HEK293 (cell line): ENCODE results near the gene COX18.

Experiments used
- CTCF ChIA-PET: fragments of 350-600 bp; formaldehyde crosslinking; extraction: SDS; loops from one replicate; lab custom pipeline; 2021; ENCODE audit warnings: antibody characterized with exemption; lab: Yijun Ruan, JAX
- POLR2A ChIA-PET: fragments of 300-600 bp; formaldehyde crosslinking; extraction: SDS; loops from one replicate; lab custom pipeline; 2020; ENCODE audit warnings: antibody characterized with exemption, inconsistent platforms; lab: Yijun Ruan, JAX
- H3K27ac ChIP-seq: fragments of 200-500 bp; sonication (Bioruptor generic); 2 replicates; pipeline ENCODE4 v1.5.1; 2014; ENCODE audit warnings: low read depth, low read length, control low read depth, inconsistent platforms; ENCODE audit errors: extremely low read depth
- H3K36me3 ChIP-seq, 2 experiments: fragments of 200-500 bp in 1 of 2; sonication (Bioruptor generic) in 1 of 2; 1 replicate in 1 of 2; 2 replicates in 1 of 2; pipeline ENCODE4 v1.5.1; 2014 to 2017; ENCODE audit warnings: inconsistent platforms in 2 of 2, low read length in 2 of 2; ENCODE audit not compliant: control insufficient read depth in 2 of 2, insufficient read depth in 1 of 2
- H3K4me1 ChIP-seq: fragments of 200-500 bp; sonication (Bioruptor generic); 2 replicates; pipeline ENCODE4 v1.5.1; 2014; ENCODE audit warnings: mild to moderate bottlenecking, low read length, inconsistent platforms; ENCODE audit not compliant: control insufficient read depth, insufficient read depth
- H3K4me3 ChIP-seq: 2 replicates; pipeline ENCODE4 v1.5.1; 2011; ENCODE audit warnings: low read depth, mild to moderate bottlenecking, control low read depth, low read length, moderate library complexity
- H3K9me3 ChIP-seq: fragments of 200-500 bp; sonication (Bioruptor generic); 2 replicates; pipeline ENCODE4 v1.5.1; 2014; ENCODE audit warnings: low read depth, low read length, inconsistent platforms; ENCODE audit not compliant: control insufficient read depth, insufficient read depth
- BCL11B ChIP-seq: fragments of 450-650 bp; formaldehyde crosslinking; IDR thresholded peaks from 2 replicates; pipeline ENCODE4 v1.5.1; 2016; ENCODE audit warnings: low read depth, missing biosample characterization, missing genetic modification characterization
- FEZF1 ChIP-seq: fragments of 450-650 bp; formaldehyde crosslinking; IDR thresholded peaks from 2 replicates; pipeline ENCODE4 v1.5.1; 2016; ENCODE audit warnings: missing biosample characterization, missing genetic modification characterization
- IKZF3 ChIP-seq: fragments of 450-650 bp; IDR thresholded peaks from 2 replicates; pipeline ENCODE4 v1.5.0; 2018; ENCODE audit warnings: missing biosample characterization, mild to moderate bottlenecking, missing genetic modification characterization, moderate library complexity
- KLF16 ChIP-seq: fragments of 450-650 bp; formaldehyde crosslinking; IDR thresholded peaks from 2 replicates; pipeline ENCODE4 v1.5.1; 2017; ENCODE audit warnings: missing biosample characterization, missing genetic modification characterization
- KLF8 ChIP-seq: fragments of 450-650 bp; formaldehyde crosslinking; IDR thresholded peaks from 2 replicates; pipeline ENCODE4 v1.5.1; 2016; ENCODE audit warnings: missing biosample characterization, missing genetic modification characterization
- SALL2 ChIP-seq: fragments of 450-650 bp; formaldehyde crosslinking; IDR thresholded peaks from 2 replicates; pipeline ENCODE4 v1.5.0; 2017; ENCODE audit warnings: missing biosample characterization, mild to moderate bottlenecking, missing genetic modification characterization, borderline replicate concordance
- ZBTB17 ChIP-seq: fragments of 450-650 bp; formaldehyde crosslinking; IDR thresholded peaks from 2 replicates; pipeline ENCODE4 v1.5.1; 2016; ENCODE audit warnings: missing biosample characterization, missing genetic modification characterization
- ZNF140 ChIP-seq: fragments of 450-650 bp; formaldehyde crosslinking; IDR thresholded peaks from 2 replicates; pipeline ENCODE4 v1.5.1; 2016; ENCODE audit warnings: missing biosample characterization, missing genetic modification characterization
- ZNF423 ChIP-seq: fragments of 450-650 bp; formaldehyde crosslinking; IDR thresholded peaks from 2 replicates; pipeline ENCODE4 v1.5.1; 2016; ENCODE audit warnings: missing biosample characterization, missing genetic modification characterization
- ZNF518A ChIP-seq: fragments of 450-650 bp; formaldehyde crosslinking; conservative IDR thresholded peaks from 2 replicates; pipeline ENCODE4 v1.5.1; 2016; ENCODE audit warnings: low read depth, missing biosample characterization, missing genetic modification characterization
- ZNF549 ChIP-seq: fragments of 450-650 bp; IDR thresholded peaks from 2 replicates; pipeline ENCODE4 v1.5.1; 2018; ENCODE audit warnings: missing biosample characterization, missing genetic modification characterization, mild to moderate bottlenecking, inconsistent platforms, moderate library complexity
- ZNF560 ChIP-seq: fragments of 450-650 bp; formaldehyde crosslinking; IDR thresholded peaks from 2 replicates; pipeline ENCODE4 v1.5.1; 2017; ENCODE audit warnings: missing biosample characterization, missing genetic modification characterization, borderline replicate concordance
- ZNF580 ChIP-seq: fragments of 450-650 bp; formaldehyde crosslinking; IDR thresholded peaks from 2 replicates; pipeline ENCODE4 v1.5.1; 2016; ENCODE audit warnings: missing biosample characterization, missing genetic modification characterization
- ZNF658 ChIP-seq: fragments of 450-650 bp; formaldehyde crosslinking; IDR thresholded peaks from 2 replicates; pipeline ENCODE4; 2016; ENCODE audit warnings: missing biosample characterization, missing genetic modification characterization
- ZNF677 ChIP-seq: fragments of 450-650 bp; IDR thresholded peaks from 2 replicates; pipeline ENCODE4 v1.5.0; 2018; ENCODE audit warnings: missing biosample characterization, mild to moderate bottlenecking, missing genetic modification characterization, moderate library complexity
- ZNF768 ChIP-seq: fragments of 450-650 bp; formaldehyde crosslinking; IDR thresholded peaks from 2 replicates; pipeline ENCODE4 v1.5.1; 2018; ENCODE audit warnings: missing biosample characterization, mild to moderate bottlenecking, missing genetic modification characterization
- ZNF776 ChIP-seq: fragments of 450-650 bp; formaldehyde crosslinking; IDR thresholded peaks from 2 replicates; pipeline ENCODE4 v1.5.0; 2017; ENCODE audit warnings: missing biosample characterization, missing genetic modification characterization, borderline replicate concordance
- TF ChIP-seq, protein P1 (sequence below): IDR thresholded peaks from 2 replicates; pipeline ENCODE4 v1.6.1; 2011; ENCODE audit warnings: mild to moderate bottlenecking, low read depth, low read length, borderline replicate concordance
- TF ChIP-seq, protein P2 (sequence below): fragments of 450-650 bp; formaldehyde crosslinking; IDR thresholded peaks from 2 replicates; pipeline ENCODE4 v1.5.1; 2016; ENCODE audit warnings: missing biosample characterization, missing genetic modification characterization

COX18 gene

DNA sequence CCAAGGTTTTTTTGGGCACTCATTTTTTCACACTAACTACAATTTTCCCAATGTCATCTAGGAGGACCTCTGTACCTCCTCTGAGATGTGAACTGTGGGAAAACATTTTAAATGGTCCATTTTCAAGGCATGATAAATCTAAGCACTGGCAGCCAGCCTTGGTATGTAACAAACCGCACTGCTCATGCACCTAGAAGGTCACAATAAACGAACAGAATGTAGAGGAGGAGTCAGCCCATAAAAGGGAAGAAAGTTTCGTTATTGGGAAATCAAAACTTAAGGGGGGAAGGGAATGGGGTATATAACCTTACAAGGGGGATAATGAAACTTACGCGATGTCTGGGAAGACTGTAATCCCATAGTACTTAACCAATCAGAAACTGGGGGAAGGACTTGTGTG lies 16.4 kb downstream of the COX18 start:
- POLR2A ChIA-PET: no interaction called here
- H3K36me3 ChIP-seq: peaks cover 5 to 42% of the 10 kb centered on the region in 2 experiments; a peak in 2 of 3 replicates
- CTCF ChIA-PET: no interaction called here
- no peak overlapping the region for H3K27ac ChIP-seq
- H3K4me3 ChIP-seq: no peak overlapping the region
- H3K4me1 ChIP-seq: no peaks in the 10 kb centered on the region
- H3K9me3 ChIP-seq: no peaks in the 10 kb centered on the region
- TF ChIP-seq ZNF580 (tag by site-specific recombination) (no peak), BCL11B (tag by site-specific recombination) (no peak), ZNF677 (no peak), ZNF549 (tag by site-specific recombination) (no peak), ZNF140 (tag by site-specific recombination) (no peak), FEZF1 (tag by site-specific recombination) (no peak)

- peaks cover 0 to 29% of the 10 kb centered on the region in 2 experiments; a peak in 1 of 3 replicates for H3K36me3 ChIP-seq
- CTCF ChIA-PET: interaction anchor here (0.6 kb wide), 1 partner anchor 28 kb away, joined by 5 read pairs; no protein-coding TSS in a partner anchor
- H3K4me1 ChIP-seq: no peaks in the 10 kb centered on the region
- TF ChIP-seq KLF16 (no peak), ZNF776 (tag by site-specific recombination) (no peak)
- TF ChIP-seq, protein P1, sequence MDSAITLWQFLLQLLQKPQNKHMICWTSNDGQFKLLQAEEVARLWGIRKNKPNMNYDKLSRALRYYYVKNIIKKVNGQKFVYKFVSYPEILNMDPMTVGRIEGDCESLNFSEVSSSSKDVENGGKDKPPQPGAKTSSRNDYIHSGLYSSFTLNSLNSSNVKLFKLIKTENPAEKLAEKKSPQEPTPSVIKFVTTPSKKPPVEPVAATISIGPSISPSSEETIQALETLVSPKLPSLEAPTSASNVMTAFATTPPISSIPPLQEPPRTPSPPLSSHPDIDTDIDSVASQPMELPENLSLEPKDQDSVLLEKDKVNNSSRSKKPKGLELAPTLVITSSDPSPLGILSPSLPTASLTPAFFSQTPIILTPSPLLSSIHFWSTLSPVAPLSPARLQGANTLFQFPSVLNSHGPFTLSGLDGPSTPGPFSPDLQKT: no peak
- TF ChIP-seq, all 188 proteins: peak for 0
- Histone ChIP-seq H3K4me3 (no peak overlapping the region), H3K9me3 (no peaks in the 10 kb centered on the region), H3K27ac (no peak overlapping the region)
- POLR2A ChIA-PET: no interaction called here
Measured at GRCh38 chr4:73051625-73052024, 17.9 kb downstream of the COX18 start.

- H3K4me1 ChIP-seq: no peaks in the 10 kb centered on the region
- no peak overlapping the region for H3K4me3 ChIP-seq
- no peak overlapping the region for H3K27ac ChIP-seq
- TF ChIP-seq, protein P2, sequence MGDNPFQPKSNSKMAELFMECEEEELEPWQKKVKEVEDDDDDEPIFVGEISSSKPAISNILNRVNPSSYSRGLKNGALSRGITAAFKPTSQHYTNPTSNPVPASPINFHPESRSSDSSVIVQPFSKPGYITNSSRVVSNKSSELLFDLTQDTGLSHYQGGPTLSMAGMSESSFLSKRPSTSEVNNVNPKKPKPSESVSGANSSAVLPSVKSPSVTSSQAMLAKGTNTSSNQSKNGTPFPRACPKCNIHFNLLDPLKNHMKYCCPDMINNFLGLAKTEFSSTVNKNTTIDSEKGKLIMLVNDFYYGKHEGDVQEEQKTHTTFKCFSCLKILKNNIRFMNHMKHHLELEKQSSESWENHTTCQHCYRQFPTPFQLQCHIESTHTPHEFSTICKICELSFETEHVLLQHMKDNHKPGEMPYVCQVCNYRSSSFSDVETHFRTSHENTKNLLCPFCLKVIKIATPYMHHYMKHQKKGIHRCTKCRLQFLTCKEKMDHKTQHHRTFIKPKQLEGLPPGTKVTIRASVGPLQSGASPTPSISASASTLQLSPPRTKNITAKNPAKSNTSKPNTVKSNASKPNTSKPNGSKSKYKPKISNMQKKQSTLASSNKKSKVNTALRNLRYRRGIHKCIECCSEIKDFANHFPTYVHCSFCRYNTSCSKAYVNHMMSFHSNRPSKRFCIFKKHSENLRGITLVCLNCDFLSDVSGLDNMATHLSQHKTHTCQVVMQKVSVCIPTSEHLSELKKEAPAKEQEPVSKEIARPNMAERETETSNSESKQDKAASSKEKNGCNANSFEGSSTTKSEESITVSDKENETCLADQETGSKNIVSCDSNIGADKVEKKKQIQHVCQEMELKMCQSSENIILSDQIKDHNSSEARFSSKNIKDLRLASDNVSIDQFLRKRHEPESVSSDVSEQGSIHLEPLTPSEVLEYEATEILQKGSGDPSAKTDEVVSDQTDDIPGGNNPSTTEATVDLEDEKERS (tag by site-specific recombination): no peak
- no peak for TF ChIP-seq SALL2 (tag by site-specific recombination)
- TF ChIP-seq ZNF768 (tag by site-specific recombination): no peak
- no peak for TF ChIP-seq ZBTB17 (tag by site-specific recombination)
- no peak for TF ChIP-seq IKZF3 (tag by site-specific recombination)
- no peak for TF ChIP-seq ZNF658 (tag by site-specific recombination)
- TF ChIP-seq KLF8 (tag by site-specific recombination): no peak
- no peak for TF ChIP-seq ZNF423 (tag by site-specific recombination)
- no peak for TF ChIP-seq ZNF518A (tag by site-specific recombination)
- TF ChIP-seq ZNF560: no peak
- H3K36me3 ChIP-seq: no peaks in the 10 kb centered on the region
- POLR2A ChIA-PET: no interaction called here
- no peaks in the 10 kb centered on the region for H3K9me3 ChIP-seq
- CTCF ChIA-PET: interaction anchor here (0.5 kb wide), 1 partner anchor 68 kb away, joined by 3 read pairs; no protein-coding TSS in a partner anchor
Measured at GRCh38 chr4:73045879-73046278, 23.6 kb downstream of the COX18 start.
